Measurements from ENCODE around the gene CEP250. TPM values are rescaled to one million over a fixed set of nuclear protein-coding genes. Genes with fewer than 3 reads are reported as not detected.

The CEP250 gene
- total and polyA plus RNA-seq, 4 experiments from 2014 or later, result 4.4 to 76.9 (median 42.7) TPM

- peaks cover 0 to 1% (median 0%) of the 10 kb centered on the region in 4 donors for H3K4me1 Mint-ChIP-seq
- Histone ChIP-seq H3K27ac (ENCODE audit: low read depth, low read length) (no peak overlapping the region), H3K9me3 (ENCODE audit: control insufficient read depth in 1 of 2, low read length in 2 of 2) (no peaks in the 10 kb centered on the region), H3K27me3 (ENCODE audit: insufficient read depth, low read length) (no peaks in the 10 kb centered on the region), H3K4me1 (ENCODE audit: insufficient read depth, low read length) (no peaks in the 10 kb centered on the region), H3K4me3 (ENCODE audit: low read length in 2 of 2) (no peak overlapping the region), H3K36me3 (ENCODE audit: insufficient read depth, low read length) (peaks cover 53% of the 10 kb centered on the region)
- peaks cover 11 to 27% of the 10 kb centered on the region in 2 donors for H3K36me3 Mint-ChIP-seq
- no peaks in the 10 kb centered on the region for H3K9me3 Mint-ChIP-seq
- CTCF ChIA-PET (ENCODE audit: partially characterized antibody), result interaction anchor here (1.0 to 1.4 kb wide), 2 partner anchors 9 to 11 kb away, joined by 3 to 8 read pairs; no protein-coding TSS in a partner anchor
- H3K4me3 Mint-ChIP-seq, result no peak overlapping the region
- DNase-seq, result no peak
- no peak overlapping the region for H3K27ac Mint-ChIP-seq
- intact Hi-C loops (cut with micrococcal nuclease), result no loop called here
- H3K27me3 Mint-ChIP-seq, result no peaks in the 10 kb centered on the region
- POLR2A ChIA-PET (ENCODE audit: partially characterized antibody), result interaction anchor here (1.0 to 1.9 kb wide), 3 partner anchors 10 to 18 kb away, joined by 5 to 8 read pairs (median 5); partner anchors contain the start of gene CEP250
Observed at GRCh38 chr20:35473684-35474083, 18.3 kb downstream of the CEP250 start.

- Histone ChIP-seq H3K36me3 (ENCODE audit: insufficient read depth, low read length) (peaks cover 59% of the 10 kb centered on the region), H3K27ac (ENCODE audit: low read depth, low read length) (no peak overlapping the region), H3K4me1 (ENCODE audit: insufficient read depth, low read length) (no peaks in the 10 kb centered on the region), H3K9me3 (ENCODE audit: control insufficient read depth in 1 of 2, low read length in 2 of 2) (no peaks in the 10 kb centered on the region), H3K27me3 (ENCODE audit: insufficient read depth, low read length) (no peaks in the 10 kb centered on the region), H3K4me3 (ENCODE audit: low read length in 2 of 2) (no peak overlapping the region)
- POLR2A ChIA-PET (ENCODE audit: partially characterized antibody), result interaction anchor here (0.6 to 1.9 kb wide), 3 partner anchors 16 to 26 kb away, joined by 3 to 8 read pairs (median 5); partner anchors contain the start of gene CEP250
- no peak overlapping the region for H3K4me3 Mint-ChIP-seq
- peaks cover 16 to 29% of the 10 kb centered on the region in 2 donors for H3K36me3 Mint-ChIP-seq
- CTCF ChIA-PET (ENCODE audit: partially characterized antibody), result interaction anchor here (1.0 to 1.4 kb wide), 2 partner anchors 10 to 11 kb away, joined by 3 to 8 read pairs; no protein-coding TSS in a partner anchor
- intact Hi-C loops (cut with micrococcal nuclease), result no loop called here
- no peaks in the 10 kb centered on the region for H3K27me3 Mint-ChIP-seq
- H3K4me1 Mint-ChIP-seq, result peaks cover 0 to 4% (median 0%) of the 10 kb centered on the region in 4 donors
- no peaks in the 10 kb centered on the region for H3K9me3 Mint-ChIP-seq
- no peak for DNase-seq
- no peak overlapping the region for H3K27ac Mint-ChIP-seq
Observed at GRCh38 chr20:35474303-35474871, 19.0 kb downstream of the CEP250 start.

DNA sequence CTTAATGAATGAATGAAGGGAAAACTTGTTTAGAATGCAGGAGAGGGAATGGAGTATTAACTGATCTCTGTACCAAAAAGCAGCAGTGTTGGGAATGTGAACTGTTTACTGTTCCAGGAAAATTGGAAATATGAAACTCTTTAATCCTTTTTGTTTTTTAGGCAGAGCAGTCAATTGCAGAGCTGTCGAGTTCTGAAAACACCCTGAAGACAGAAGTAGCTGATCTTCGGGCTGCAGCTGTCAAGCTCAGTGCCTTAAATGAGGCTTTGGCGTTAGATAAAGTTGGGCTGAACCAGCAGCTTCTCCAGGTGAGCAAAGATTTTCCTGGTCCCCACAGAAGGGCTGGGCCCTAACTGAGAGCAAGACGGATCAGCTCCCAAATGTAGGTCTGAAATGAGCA is 20.9 kb downstream of the CEP250 start:
- Mint-ChIP-seq H3K27me3 (no peaks in the 10 kb centered on the region), H3K36me3 (peaks cover 20 to 34% of the 10 kb centered on the region in 2 donors), H3K4me3 (no peak overlapping the region), H3K9me3 (no peaks in the 10 kb centered on the region), H3K27ac (no peak overlapping the region), H3K4me1 (peaks cover 0 to 12% (median 4%) of the 10 kb centered on the region in 4 donors)
- Histone ChIP-seq H3K27ac (ENCODE audit: low read depth, low read length) (no peak overlapping the region), H3K9me3 (ENCODE audit: control insufficient read depth in 1 of 2, low read length in 2 of 2) (no peaks in the 10 kb centered on the region), H3K27me3 (ENCODE audit: insufficient read depth, low read length) (no peaks in the 10 kb centered on the region), H3K4me1 (ENCODE audit: insufficient read depth, low read length) (no peaks in the 10 kb centered on the region), H3K4me3 (ENCODE audit: low read length in 2 of 2) (no peak overlapping the region), H3K36me3 (ENCODE audit: insufficient read depth, low read length) (peaks cover 68% of the 10 kb centered on the region)
- CTCF ChIA-PET (ENCODE audit: partially characterized antibody), result interaction anchor here (1.4 kb wide), 1 partner anchor 14 kb away, joined by 3 read pairs; no protein-coding TSS in a partner anchor
- intact Hi-C loops (cut with micrococcal nuclease), result no loop called here
- no peak for DNase-seq
- POLR2A ChIA-PET (ENCODE audit: partially characterized antibody), result no interaction called here

GRCh38 chr20:35478804-35479472 is 23.5 kb downstream of the CEP250 start:
- Mint-ChIP-seq H3K4me3 (no peak overlapping the region), H3K4me1 (peaks cover 0 to 12% (median 6%) of the 10 kb centered on the region in 4 donors), H3K9me3 (no peaks in the 10 kb centered on the region), H3K27ac (peak overlapping the region in 2 of 7 donors; percentile 19 to 59), H3K36me3 (peaks cover 26 to 33% of the 10 kb centered on the region in 2 donors), H3K27me3 (no peaks in the 10 kb centered on the region)
- CTCF ChIA-PET (ENCODE audit: partially characterized antibody), result interaction anchor here (0.5 to 1.8 kb wide), 7 partner anchors 12 to 1166 kb away, joined by 3 to 6 read pairs (median 4); no protein-coding TSS in a partner anchor
- Histone ChIP-seq H3K4me1 (ENCODE audit: insufficient read depth, low read length) (no peaks in the 10 kb centered on the region), H3K4me3 (ENCODE audit: low read length in 2 of 2) (no peak overlapping the region), H3K36me3 (ENCODE audit: insufficient read depth, low read length) (peaks cover 57% of the 10 kb centered on the region), H3K27ac (ENCODE audit: low read depth, low read length) (no peak overlapping the region), H3K9me3 (ENCODE audit: control insufficient read depth in 1 of 2, low read length in 2 of 2) (no peaks in the 10 kb centered on the region), H3K27me3 (ENCODE audit: insufficient read depth, low read length) (no peaks in the 10 kb centered on the region)
- intact Hi-C loops (cut with micrococcal nuclease), result no loop called here
- no peak for DNase-seq
- POLR2A ChIA-PET (ENCODE audit: partially characterized antibody), result interaction anchor here (1.4 kb wide), 1 partner anchor 12 kb away, joined by 6 read pairs; no protein-coding TSS in a partner anchor

- no peaks in the 10 kb centered on the region for H3K27me3 ChIP-seq (ENCODE audit: insufficient read depth, low read length)
- ChIA-PET POLR2A (ENCODE audit: partially characterized antibody) (interaction anchor here (1.4 kb wide), 1 partner anchor 11 kb away, joined by 6 read pairs; no protein-coding TSS in a partner anchor), CTCF (ENCODE audit: partially characterized antibody) (interaction anchor here (0.6 to 1.8 kb wide), 4 partner anchors 16 to 121 kb away, joined by 3 to 6 read pairs (median 4); no protein-coding TSS in a partner anchor)
- no peak overlapping the region for H3K4me3 ChIP-seq (ENCODE audit: low read length in 2 of 2)
- H3K36me3 Mint-ChIP-seq, result peaks cover 33 to 39% of the 10 kb centered on the region in 2 donors
- H3K36me3 ChIP-seq (ENCODE audit: insufficient read depth, low read length), result peaks cover 52% of the 10 kb centered on the region
- no peaks in the 10 kb centered on the region for H3K4me1 ChIP-seq (ENCODE audit: insufficient read depth, low read length)
- H3K4me3 Mint-ChIP-seq, result no peak overlapping the region
- intact Hi-C loops (cut with micrococcal nuclease), result no loop called here
- peaks cover 0 to 5% (median 0%) of the 10 kb centered on the region in 8 donors for H3K9me3 Mint-ChIP-seq
- H3K4me1 Mint-ChIP-seq, result peaks cover 0 to 12% (median 7%) of the 10 kb centered on the region in 4 donors
- no peaks in the 10 kb centered on the region for H3K9me3 ChIP-seq (ENCODE audit: control insufficient read depth in 1 of 2, low read length in 2 of 2)
- no peaks in the 10 kb centered on the region for H3K27me3 Mint-ChIP-seq
- H3K27ac Mint-ChIP-seq, result peak overlapping the region in 6 of 7 donors; percentile 9 to 68 (median 58)
- DNase-seq, result no peak
- no peak overlapping the region for H3K27ac ChIP-seq (ENCODE audit: low read depth, low read length)
Observed at GRCh38 chr20:35479798-35480197, 24.4 kb downstream of the CEP250 start.

DNA sequence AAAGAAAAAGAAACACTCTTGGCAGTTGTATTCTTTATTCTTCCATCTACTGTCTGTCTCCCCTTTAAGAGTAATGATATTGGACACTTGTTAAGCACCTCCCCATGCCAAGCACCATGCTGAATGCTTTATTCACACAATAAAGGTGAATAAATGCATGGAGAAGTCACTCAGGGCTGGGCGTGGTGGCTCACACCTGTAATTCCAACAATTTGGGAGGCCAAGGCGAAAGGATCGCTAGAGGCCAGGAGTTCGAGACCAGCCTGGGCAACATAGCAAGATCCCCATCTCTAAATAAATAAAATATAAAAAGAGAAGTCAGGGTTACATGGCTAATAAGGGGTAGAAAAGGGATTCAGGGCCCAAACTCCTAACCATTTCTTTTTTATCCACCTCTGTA is 32.1 kb downstream of the CEP250 start:
- no peaks in the 10 kb centered on the region for H3K27me3 Mint-ChIP-seq
- POLR2A ChIA-PET (ENCODE audit: partially characterized antibody), result interaction anchor here (1.8 kb wide), 1 partner anchor 254 kb away, joined by 5 read pairs; the partner anchor contains the start of gene RBM39
- H3K4me3 Mint-ChIP-seq, result peak overlapping the region in 1 of 8 donors; percentile 86
- no peaks in the 10 kb centered on the region for H3K9me3 ChIP-seq (ENCODE audit: control insufficient read depth in 1 of 2, low read length in 2 of 2)
- H3K4me3 ChIP-seq (ENCODE audit: low read length in 2 of 2), result no peak overlapping the region
- H3K4me1 ChIP-seq (ENCODE audit: insufficient read depth, low read length), result peaks cover 44% of the 10 kb centered on the region
- peaks cover 0 to 5% (median 0%) of the 10 kb centered on the region in 8 donors for H3K9me3 Mint-ChIP-seq
- H3K27ac ChIP-seq (ENCODE audit: low read depth, low read length), result no peak overlapping the region
- peak overlapping the region in 4 of 7 donors; percentile 23 to 94 (median 81) for H3K27ac Mint-ChIP-seq
- DNase-seq, result no peak
- CTCF ChIA-PET (ENCODE audit: partially characterized antibody), result no interaction called here
- H3K36me3 ChIP-seq (ENCODE audit: insufficient read depth, low read length), result peaks cover 4% of the 10 kb centered on the region
- intact Hi-C loops (cut with micrococcal nuclease), result no loop called here
- H3K36me3 Mint-ChIP-seq, result peaks cover 26 to 50% of the 10 kb centered on the region in 2 donors
- H3K27me3 ChIP-seq (ENCODE audit: insufficient read depth, low read length), result no peaks in the 10 kb centered on the region
- H3K4me1 Mint-ChIP-seq, result peaks cover 31 to 56% (median 45%) of the 10 kb centered on the region in 4 donors

Measured in CD4-positive, alpha-beta memory T cell (primary cell).